Astrocyte of the spinal cord (primary cell): ENCODE measurements around the gene CBFA2T3.
"Not testable (repeated sequence)": the region's sequence is repeated elsewhere in the genome, so short reads cannot be mapped to it uniquely, and the experiment has no call there.

Experiments used
- DNase-seq: peaks from one replicate; pipeline ENCODE4 v3.0.0; 2011; ENCODE audit warnings: low read depth, low spot score
- H3K4me3 ChIP-seq: 2 replicates; pipeline ENCODE4 v1.5.1; 2011; ENCODE audit warnings: low read depth, mild to moderate bottlenecking, low read length, moderate library complexity
- in situ Hi-C: cut with HindIII; loops from 2 replicates; pipeline ENCODE4 v1.10.0; 2017; ENCODE audit warnings: low sequenced_read_pairs
- TF ChIP-seq, protein P1 (sequence below): IDR thresholded peaks from 2 replicates; pipeline ENCODE4 v1.5.1; 2012; ENCODE audit warnings: low read depth, mild to moderate bottlenecking, low read length, inconsistent platforms

The CBFA2T3 gene

DNA sequence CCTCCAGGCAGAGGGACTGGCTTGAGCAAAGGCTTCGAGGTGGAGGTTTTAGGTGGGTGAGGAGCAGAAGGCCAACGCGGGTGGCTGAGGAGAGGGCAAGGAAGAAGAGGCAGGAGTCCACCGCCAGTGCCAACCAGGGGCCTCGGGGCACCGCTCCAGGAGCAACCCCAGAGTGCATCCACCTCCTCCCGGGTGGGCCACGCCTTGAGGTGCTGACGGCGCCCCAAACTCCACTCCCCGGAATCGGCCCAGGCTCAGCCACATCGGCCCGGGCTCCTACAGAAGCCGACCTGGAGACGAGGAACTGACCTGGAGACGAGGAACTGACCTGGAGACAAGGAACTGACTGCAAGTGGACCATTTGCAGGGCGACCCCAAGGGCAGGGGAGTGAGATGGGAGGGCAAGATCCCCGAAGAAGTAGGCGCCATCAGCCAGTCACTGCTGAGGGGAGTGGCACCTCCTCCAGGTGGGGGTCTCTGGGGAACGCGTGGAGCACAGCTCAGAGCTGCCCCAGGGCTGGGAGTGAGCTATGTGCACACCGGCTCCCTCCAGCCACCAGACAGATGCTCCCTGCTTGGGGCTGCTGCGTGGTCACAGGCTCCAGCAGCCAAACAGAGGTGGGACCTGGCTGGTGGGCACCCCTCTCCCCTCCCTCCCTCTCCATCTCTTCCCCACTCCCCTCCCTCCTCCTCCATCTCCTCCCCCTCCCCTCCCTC, 29.2 kb upstream of the CBFA2T3 start:
- in situ Hi-C loops = no loop called here
- no peak overlapping the region for H3K4me3 ChIP-seq
- no peak for DNase-seq
- TF ChIP-seq, protein P1, sequence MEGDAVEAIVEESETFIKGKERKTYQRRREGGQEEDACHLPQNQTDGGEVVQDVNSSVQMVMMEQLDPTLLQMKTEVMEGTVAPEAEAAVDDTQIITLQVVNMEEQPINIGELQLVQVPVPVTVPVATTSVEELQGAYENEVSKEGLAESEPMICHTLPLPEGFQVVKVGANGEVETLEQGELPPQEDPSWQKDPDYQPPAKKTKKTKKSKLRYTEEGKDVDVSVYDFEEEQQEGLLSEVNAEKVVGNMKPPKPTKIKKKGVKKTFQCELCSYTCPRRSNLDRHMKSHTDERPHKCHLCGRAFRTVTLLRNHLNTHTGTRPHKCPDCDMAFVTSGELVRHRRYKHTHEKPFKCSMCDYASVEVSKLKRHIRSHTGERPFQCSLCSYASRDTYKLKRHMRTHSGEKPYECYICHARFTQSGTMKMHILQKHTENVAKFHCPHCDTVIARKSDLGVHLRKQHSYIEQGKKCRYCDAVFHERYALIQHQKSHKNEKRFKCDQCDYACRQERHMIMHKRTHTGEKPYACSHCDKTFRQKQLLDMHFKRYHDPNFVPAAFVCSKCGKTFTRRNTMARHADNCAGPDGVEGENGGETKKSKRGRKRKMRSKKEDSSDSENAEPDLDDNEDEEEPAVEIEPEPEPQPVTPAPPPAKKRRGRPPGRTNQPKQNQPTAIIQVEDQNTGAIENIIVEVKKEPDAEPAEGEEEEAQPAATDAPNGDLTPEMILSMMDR = no peak

DNA sequence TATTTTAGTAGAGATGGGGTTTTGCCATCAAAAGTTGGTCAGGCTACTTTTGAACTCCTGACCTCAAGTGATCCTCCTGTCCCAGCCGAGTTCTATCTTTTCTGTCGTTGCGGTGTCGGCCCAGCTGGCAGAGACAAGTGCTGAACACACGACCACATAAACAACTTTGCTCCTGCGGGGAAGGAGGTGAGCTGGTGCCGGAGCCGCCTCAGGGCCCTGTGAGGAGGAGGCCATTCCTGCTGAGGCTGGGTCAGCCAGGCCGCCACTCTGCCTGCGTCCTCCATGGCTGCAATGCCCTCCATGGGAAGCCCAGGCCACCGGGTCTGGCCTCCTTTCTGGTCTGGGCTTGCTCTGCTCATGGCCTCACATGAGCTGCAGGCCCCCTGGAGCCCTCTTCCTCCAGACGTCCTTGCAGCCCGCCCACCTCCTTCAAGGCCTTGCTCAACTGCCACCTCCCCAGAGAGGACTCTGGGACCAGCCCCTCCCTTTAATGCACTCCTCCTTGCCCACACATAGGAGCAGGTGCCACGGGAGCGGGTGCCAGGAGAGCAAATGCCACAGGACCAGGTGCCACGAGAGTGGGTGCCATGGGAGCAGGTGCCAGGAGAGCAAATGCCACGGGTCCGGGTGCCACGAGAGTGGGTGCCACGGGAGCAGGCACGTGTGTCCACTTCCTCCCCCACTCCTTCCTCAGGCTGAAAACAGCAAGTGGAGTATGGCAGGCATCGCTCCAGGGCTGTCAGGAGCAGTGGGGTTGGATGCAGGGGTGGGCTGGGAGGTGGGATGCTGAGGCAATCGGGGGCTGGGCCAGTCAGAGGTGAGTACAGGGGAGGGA, 28.4 kb upstream of the CBFA2T3 start:
- in situ Hi-C loops = no loop called here
- TF ChIP-seq, protein P1 = no peak

DNA sequence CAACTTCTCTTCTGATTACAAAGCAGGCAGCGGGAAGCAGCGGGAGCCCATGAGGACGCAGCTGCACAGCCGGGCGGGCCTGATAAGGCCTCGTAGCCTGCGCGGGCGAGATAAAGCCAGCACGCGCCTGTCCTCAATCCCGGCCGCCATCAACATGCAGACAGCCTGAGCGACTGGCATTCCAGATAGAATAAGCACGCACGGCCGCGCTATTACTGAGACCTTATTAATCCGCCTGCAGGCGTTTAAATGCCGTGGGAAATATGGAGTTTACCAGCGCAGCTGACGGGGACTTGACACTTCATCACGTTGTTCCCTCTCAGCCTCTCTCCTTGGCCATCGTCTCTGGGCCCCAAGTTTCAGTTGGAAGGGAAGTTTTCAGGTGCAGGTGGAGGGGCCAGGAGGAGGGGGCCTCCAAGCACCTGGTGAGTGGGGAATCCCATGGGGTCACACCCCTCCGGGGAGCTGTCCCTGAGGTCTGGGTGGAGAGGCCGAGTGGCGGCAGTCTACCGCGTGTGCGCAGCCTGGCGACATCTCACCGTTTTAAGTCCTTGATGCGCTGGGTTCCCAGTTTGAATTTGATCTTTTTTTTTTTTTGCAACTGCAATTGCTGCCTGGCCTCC, 27.3 kb upstream of the CBFA2T3 start:
- H3K4me3 ChIP-seq = no peak overlapping the region
- TF ChIP-seq, protein P1 = no peak
- no peak for DNase-seq
- in situ Hi-C loops = no loop called here

More for the DNA sequence above, 28.4 kb upstream of the CBFA2T3 start:
- DNase-seq = no peak
- no peak overlapping the region for H3K4me3 ChIP-seq

DNA sequence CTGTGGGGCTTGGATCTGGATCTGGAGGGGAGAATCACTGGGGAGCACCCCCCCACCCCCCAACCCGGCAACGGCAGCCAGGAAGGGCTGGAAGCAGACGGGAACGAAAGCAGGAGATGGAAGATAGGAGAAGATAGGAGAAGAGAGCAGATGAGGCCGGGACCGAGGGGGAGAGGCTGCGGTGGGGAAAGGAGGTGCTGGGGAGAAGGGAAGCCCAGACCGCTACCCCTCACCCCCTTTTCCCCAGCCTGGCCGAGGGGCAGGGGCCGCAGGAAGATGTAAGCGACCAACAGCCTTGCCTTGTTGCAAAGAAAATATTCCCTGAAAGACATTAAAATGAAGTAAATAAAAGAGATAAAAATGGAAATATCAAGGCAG, 26.8 kb upstream of the CBFA2T3 start:
- no peak for DNase-seq
- TF ChIP-seq, protein P1 = no peak
- no peak overlapping the region for H3K4me3 ChIP-seq
- in situ Hi-C loops = no loop called here

DNA sequence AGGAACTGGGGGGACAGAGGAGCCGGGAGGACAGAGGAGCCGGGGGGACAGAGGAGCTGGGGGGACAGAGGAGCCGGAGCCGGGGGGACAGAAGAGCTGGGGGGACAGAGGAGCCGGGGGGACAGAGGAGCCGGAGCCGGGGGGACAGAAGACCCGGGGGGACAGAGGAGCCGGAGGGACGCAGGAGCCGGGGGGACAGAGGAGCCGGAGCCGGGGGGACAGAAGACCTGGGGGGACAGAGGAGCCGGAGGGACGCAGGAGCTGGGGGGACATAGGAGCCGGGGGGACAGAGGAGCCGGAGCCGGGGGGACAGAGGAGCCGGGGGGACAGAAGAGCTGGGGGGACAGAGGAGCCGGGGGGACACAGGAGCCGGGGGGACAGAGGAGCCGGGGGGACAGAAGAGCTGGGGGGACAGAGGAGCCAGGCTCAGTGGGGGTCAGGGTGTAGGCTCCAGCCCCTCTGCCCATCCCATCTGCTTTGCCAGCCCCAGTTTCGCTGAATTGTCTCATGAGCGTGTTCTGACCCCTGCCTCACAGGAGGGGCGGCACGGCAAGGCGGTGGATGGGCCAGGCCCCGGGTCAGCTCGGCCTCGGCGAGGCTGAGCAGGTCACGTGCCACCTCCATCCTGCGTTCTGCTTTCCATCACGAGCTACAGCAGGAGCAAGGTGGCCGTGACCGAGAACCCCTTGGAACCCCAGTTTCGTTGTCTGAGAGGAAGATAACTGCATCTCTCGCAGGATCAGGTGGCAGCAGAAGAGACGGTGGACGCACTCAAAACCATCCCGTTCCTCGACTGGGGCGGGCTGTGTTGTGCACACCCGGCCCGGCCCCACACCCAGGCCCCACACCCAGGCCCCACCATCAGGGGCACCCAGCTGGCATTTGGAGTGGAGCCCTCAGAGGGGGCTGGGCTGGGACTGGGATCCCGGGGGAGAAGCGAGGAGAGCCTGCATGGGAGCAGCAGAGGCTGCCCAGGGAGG, 26.1 kb upstream of the CBFA2T3 start:
- TF ChIP-seq, protein P1 = no peak
- in situ Hi-C loops = no loop called here
- H3K4me3 ChIP-seq = no peak overlapping the region
- DNase-seq = no peak

DNA sequence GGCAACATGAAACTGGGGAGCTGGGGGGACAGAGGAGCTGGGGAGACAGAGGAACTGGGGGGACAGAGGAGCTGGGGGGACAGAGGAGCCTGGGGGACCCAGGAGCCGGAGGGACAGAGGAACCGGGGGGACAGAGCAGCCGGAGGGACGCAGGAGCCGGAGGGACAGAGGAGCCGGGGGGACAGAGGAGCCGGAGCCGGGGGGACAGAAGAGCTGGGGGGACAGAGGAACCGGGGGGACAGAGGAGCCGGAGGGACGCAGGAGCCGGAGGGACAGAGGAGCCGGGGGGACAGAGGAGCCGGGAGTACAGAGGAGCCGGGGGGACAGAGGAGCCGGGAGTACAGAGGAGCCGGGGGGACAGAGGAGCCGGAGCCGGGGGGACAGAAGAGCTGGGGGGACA, 25.1 kb upstream of the CBFA2T3 start:
- H3K4me3 ChIP-seq, in situ Hi-C loops, DNase-seq: not testable (repeated sequence)
